K562 (cell line): ENCODE measurements around the gene DENND4C. TPM values are rescaled to one million over a fixed set of nuclear protein-coding genes. Genes with fewer than 3 reads are reported as not detected.

Experiments
- ATAC-seq: fragments of 200-7000 bp; cut with Tn5 transposase; 3 replicates; pipeline ENCODE4 v1.9.1; 2020; ENCODE audit warnings: moderate library complexity
- BruUV-seq: library from RNA; stranded (reverse); fragments of 400-500 nt; replicated peaks from 2 replicates; lab custom pipeline; 2021; lab: Mats Ljungman, UMichigan
- CTCF ChIA-PET: fragments of 300-600 bp; formaldehyde crosslinking; extraction: SDS; loops from one replicate; lab custom pipeline; 2021; ENCODE audit warnings: low intra/inter-chr PET ratio; lab: Yijun Ruan, JAX
- POLR2A ChIA-PET: fragments of 300-600, 350-650 bp; sonication (Branson Sonifier 250); formaldehyde crosslinking; extraction: SDS; loops from one replicate; lab custom pipeline; 2021; ENCODE audit warnings: antibody characterized with exemption, inconsistent platforms; lab: Yijun Ruan, JAX
- DNase-seq, 4 experiments: peaks; one replicate each; pipeline versions ENCODE4 v3.0.0 to v3.0.0-alpha.2; 2011 to 2018; ENCODE audit warnings: low spot score in 3 of 4, mixed read lengths in 3 of 4; ENCODE audit errors: extremely low read depth in 1 of 4
- FAIRE-seq: peaks from 2 replicates; lab custom pipeline; 2011; peaks lifted over from hg19 to GRCh38; lab: Jason Lieb, UNC
- H2AFZ ChIP-seq: 2 replicates; pipeline ENCODE4 v1.6.0; 2011; ENCODE audit warnings: low read depth, low read length, control low read depth, inconsistent platforms
- H3K27ac ChIP-seq: fragments of 200-600 bp; 3 replicates; pipeline ENCODE4 v1.8.0; 2011; ENCODE audit warnings: low read depth, mild to moderate bottlenecking, control low read depth, inconsistent platforms, low read length, moderate library complexity, mixed read lengths; ENCODE audit errors: extremely low read depth
- H3K27me3 ChIP-seq, 2 experiments: fragments of 300-600 bp in 1 of 2; 2 replicates in 1 of 2; 3 replicates in 1 of 2; pipeline versions ENCODE4 v1.6.0 to v1.8.0; 2011; ENCODE audit warnings: inconsistent platforms in 2 of 2, low read length in 2 of 2, mild to moderate bottlenecking in 1 of 2, mixed read lengths in 1 of 2, moderate library complexity in 1 of 2; ENCODE audit not compliant: control insufficient read depth in 2 of 2, insufficient read depth in 2 of 2
- H3K36me3 ChIP-seq: fragments of 300-600 bp; 3 replicates; pipeline ENCODE4 v1.8.0; 2011; ENCODE audit warnings: mild to moderate bottlenecking, low read length, inconsistent platforms; ENCODE audit not compliant: control insufficient read depth, insufficient read depth
- H3K4me1 ChIP-seq, 2 experiments: fragments of 200-600 bp in 1 of 2; replicated peaks in 1 of 2; 2 replicates in 1 of 2; 3 replicates in 1 of 2; pipeline versions ENCODE4 v1.5.1 to v1.8.0; 2011; ENCODE audit warnings: inconsistent platforms in 2 of 2, low read length in 2 of 2, mild to moderate bottlenecking in 1 of 2, mixed read lengths in 1 of 2, moderate library complexity in 1 of 2; ENCODE audit not compliant: control insufficient read depth in 2 of 2, insufficient read depth in 2 of 2
- H3K4me2 ChIP-seq: 2 replicates; pipeline ENCODE4 v1.6.1; 2011; ENCODE audit warnings: low read length, control low read depth, inconsistent platforms, mixed read lengths; ENCODE audit not compliant: insufficient read depth
- H3K4me3 ChIP-seq: fragments of 200-600 bp; sonication (generic), shearing (Covaris generic); 2 replicates; pipeline ENCODE4 v1.5.1; 2016; ENCODE audit warnings: control low read depth, inconsistent platforms
- H3K79me2 ChIP-seq: fragments of 200-600 bp; 3 replicates; pipeline ENCODE4 v1.8.0; 2011; ENCODE audit warnings: low read length, inconsistent platforms; ENCODE audit not compliant: control insufficient read depth, insufficient read depth
- H3K9ac ChIP-seq, 2 experiments: 2 replicates each; pipeline versions ENCODE4 v1.6.0 to v1.6.1; 2011; ENCODE audit warnings: low read depth in 2 of 2, low read length in 2 of 2, control low read depth in 1 of 2, inconsistent platforms in 1 of 2, mild to moderate bottlenecking in 1 of 2, mixed read lengths in 1 of 2; ENCODE audit not compliant: insufficient read depth in 1 of 2
- H3K9me1 ChIP-seq: one replicate; pipeline ENCODE4 v1.6.0; 2011; ENCODE audit warnings: inconsistent platforms, mild to moderate bottlenecking, low read length, moderate library complexity; ENCODE audit not compliant: control insufficient read depth, insufficient read depth
- H3K9me3 ChIP-seq: replicated peaks from 2 replicates; pipeline ENCODE4 v1.5.1; 2011; ENCODE audit warnings: low read depth, low read length, inconsistent platforms; ENCODE audit not compliant: control insufficient read depth, insufficient read depth
- H4K20me1 ChIP-seq: replicated peaks from 2 replicates; pipeline ENCODE4 v1.6.1; 2011; ENCODE audit warnings: low read length, inconsistent platforms, mixed read lengths; ENCODE audit not compliant: control insufficient read depth, insufficient read depth
- ARHGAP35 ChIP-seq: fragments of 450-650 bp; IDR thresholded peaks from 2 replicates; pipeline ENCODE4 v1.6.1; 2018; ENCODE audit not compliant: partially characterized antibody
- C11orf30 ChIP-seq: fragments of 450-650 bp; IDR thresholded peaks from 2 replicates; pipeline ENCODE4 v1.6.1; 2016; ENCODE audit warnings: low read depth, mild to moderate bottlenecking
- CHD1 ChIP-seq: fragments of 200-600 bp; sonication (generic); IDR thresholded peaks from one replicate; pipeline ENCODE4 v1.6.1; 2012; ENCODE audit warnings: mild to moderate bottlenecking, moderate library complexity, low read length, inconsistent platforms
- CREBBP ChIP-seq: IDR thresholded peaks from one replicate; pipeline ENCODE4 v1.6.1; 2012; ENCODE audit warnings: low read depth, mild to moderate bottlenecking, control low read depth, inconsistent platforms, low read length
- ELF2 ChIP-seq: fragments of 250-450 bp; sonication (Bioruptor Pico); IDR thresholded peaks from 2 replicates; pipeline ENCODE4 v1.5.0; 2021; ENCODE audit warnings: mild to moderate bottlenecking
- KLF6 ChIP-seq: fragments of 250-450 bp; sonication (Bioruptor Pico); IDR thresholded peaks from 2 replicates; pipeline ENCODE4 v1.4.0; 2020; ENCODE audit warnings: mild to moderate bottlenecking, moderate library complexity, borderline replicate concordance
- MAFF ChIP-seq: IDR thresholded peaks from 2 replicates; pipeline ENCODE4 v1.6.1; 2012; ENCODE audit warnings: low read length, improper control_type of control experiment
- MAFG ChIP-seq: fragments of 450-650 bp; conservative IDR thresholded peaks from 2 replicates; pipeline ENCODE4 v1.6.1; 2016; ENCODE audit warnings: missing genetic modification characterization, missing compliant biosample characterization
- MAFK ChIP-seq: IDR thresholded peaks from 2 replicates; pipeline ENCODE4 v1.6.1; 2011; ENCODE audit warnings: low read length, improper control_type of control experiment
- NFE2 ChIP-seq: IDR thresholded peaks from 2 replicates; pipeline ENCODE4 v1.6.1; 2014; ENCODE audit warnings: antibody characterized with exemption, low read depth
- PML ChIP-seq: IDR thresholded peaks from 2 replicates; pipeline ENCODE4 v1.6.1; 2012; ENCODE audit warnings: low read length, inconsistent platforms
- POLR2AphosphoS2 ChIP-seq: IDR thresholded peaks from 2 replicates; pipeline ENCODE4 v1.6.1; 2012; ENCODE audit warnings: low read length, improper control_type of control experiment
- RBFOX2 ChIP-seq: fragments of 200-400 bp; formaldehyde crosslinking; IDR thresholded peaks from 2 replicates; pipeline ENCODE4 v1.6.1; 2017; ENCODE audit warnings: low read depth, mild to moderate bottlenecking, low read length, moderate library complexity
- XRCC5 ChIP-seq: fragments of 200-400 bp; formaldehyde crosslinking; IDR thresholded peaks from 2 replicates; pipeline ENCODE4 v1.6.1; 2017; ENCODE audit warnings: low read depth, mild to moderate bottlenecking, low read length
- ZNF316 ChIP-seq: fragments of 450-650 bp; IDR thresholded peaks from 2 replicates; pipeline ENCODE4 v1.6.1; 2016
- ZNF696 ChIP-seq: fragments of 250-450 bp; sonication (Bioruptor Pico); conservative IDR thresholded peaks from 2 replicates; pipeline ENCODE4 v1.4.0; 2020; ENCODE audit warnings: mild to moderate bottlenecking, moderate library complexity
- WGBS: fragments of 100-300 bp; shearing (Covaris generic); methylation state at CpG from one replicate; pipeline ENCODE4 v1.1.6; 2016; ENCODE audit warnings: low coverage, mixed read lengths; ENCODE audit not compliant: insufficient coverage; ENCODE audit errors: missing lambda C conversion rate; 5-methylcytosine and 5-hydroxymethylcytosine counted together
- in situ Hi-C: fragments of 300-500 bp; cut with MboI; formaldehyde crosslinking; loops from 4 replicates; pipeline ENCODE4 v1.15.0; 2018; ENCODE audit warnings: inconsistent platforms, mixed read lengths
- intact Hi-C: fragments of 100-400 bp; cut with micrococcal nuclease; formaldehyde crosslinking; loops from 2 replicates; pipeline ENCODE4 v1.14.2; 2022
- polyA plus RNA-seq, 8 experiments: library from polyadenylated mRNA; depleted of rRNA in 4 of 8; stranded (reverse) in 5 of 8; unstranded in 3 of 8; fragments of >200 nt; fragmentation: Nextera tagmentation in 2 of 8; fragmentation: Illumina TruSeq in 1 of 8; extraction: Ambion mirVana in 2 of 8; extraction: Trizol in 1 of 8; gene quantifications; 2 replicates each; pipeline versions ENCODE4 v1.2.1 to v1.2.3, GENCODE V29; 2011 to 2014; ENCODE audit warnings: inconsistent platforms in 1 of 8, missing spikeins in 1 of 8
- total RNA-seq, 7 experiments: library from RNA; depleted of rRNA in 6 of 7; stranded (reverse); fragments of >200 nt in 6 of 7; fragmentation: Illumina TruSeq in 2 of 7; extraction: Trizol in 2 of 7; gene quantifications; 2 replicates each; pipeline versions ENCODE4 v1.2.1 to v1.2.3, GENCODE V29; 2011 to 2021; ENCODE audit warnings: low replicate concordance in 1 of 7
- TF ChIP-seq, protein P1 (sequence below): sonication (generic); formaldehyde crosslinking; IDR thresholded peaks from 2 replicates; pipeline ENCODE4 v1.8.0; 2022; ENCODE audit warnings: mild to moderate bottlenecking, missing genetic modification reagents

DENND4C gene
- total and polyA plus RNA-seq, 9 of the 15 experiments (the other 6 are each of a cell fraction or from before 2014, with no cell fraction given) = 4.8 to 31.8 (median 13.9) TPM

DNA sequence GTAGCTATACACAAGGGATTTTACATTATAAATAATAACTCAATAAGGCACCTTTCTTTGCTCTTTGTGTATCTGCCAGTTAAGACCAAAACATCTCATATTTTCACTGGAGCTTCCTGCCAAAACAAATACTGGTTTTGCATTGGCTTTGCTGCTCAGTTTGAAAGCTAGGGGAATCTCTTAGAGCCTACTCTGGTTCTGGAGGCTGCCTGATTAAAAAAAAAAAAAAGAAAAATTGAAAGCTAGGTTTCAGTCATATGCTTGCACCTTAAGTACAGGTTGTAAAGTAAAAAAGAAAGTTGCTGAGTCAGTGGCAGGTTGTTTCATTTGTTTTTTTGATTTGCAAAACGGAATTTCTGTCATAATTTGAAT lies 2.3 kb downstream of the DENND4C start:
- Histone ChIP-seq H3K9me1 (no peaks in the 10 kb centered on the region), H3K4me1 (peaks cover 3 to 9% of the 10 kb centered on the region in 2 experiments; a peak in 3 of 5 replicates), H3K79me2 (peaks cover 65% of the 10 kb centered on the region), H4K20me1 (no peaks in the 10 kb centered on the region)
- DNase-seq = peak in 1 of 4 experiments; percentile 7
- CTCF ChIA-PET = no interaction called here
- in situ Hi-C loops (no loop called here), intact Hi-C loops (loop anchor here (5.0 kb wide), 2 partner anchors 71 to 144 kb away; no protein-coding TSS in a partner anchor)
- no peak for ATAC-seq
- WGBS = no CpG with 5 or more reads among the region's 1 CpG
- TF ChIP-seq, protein P1, sequence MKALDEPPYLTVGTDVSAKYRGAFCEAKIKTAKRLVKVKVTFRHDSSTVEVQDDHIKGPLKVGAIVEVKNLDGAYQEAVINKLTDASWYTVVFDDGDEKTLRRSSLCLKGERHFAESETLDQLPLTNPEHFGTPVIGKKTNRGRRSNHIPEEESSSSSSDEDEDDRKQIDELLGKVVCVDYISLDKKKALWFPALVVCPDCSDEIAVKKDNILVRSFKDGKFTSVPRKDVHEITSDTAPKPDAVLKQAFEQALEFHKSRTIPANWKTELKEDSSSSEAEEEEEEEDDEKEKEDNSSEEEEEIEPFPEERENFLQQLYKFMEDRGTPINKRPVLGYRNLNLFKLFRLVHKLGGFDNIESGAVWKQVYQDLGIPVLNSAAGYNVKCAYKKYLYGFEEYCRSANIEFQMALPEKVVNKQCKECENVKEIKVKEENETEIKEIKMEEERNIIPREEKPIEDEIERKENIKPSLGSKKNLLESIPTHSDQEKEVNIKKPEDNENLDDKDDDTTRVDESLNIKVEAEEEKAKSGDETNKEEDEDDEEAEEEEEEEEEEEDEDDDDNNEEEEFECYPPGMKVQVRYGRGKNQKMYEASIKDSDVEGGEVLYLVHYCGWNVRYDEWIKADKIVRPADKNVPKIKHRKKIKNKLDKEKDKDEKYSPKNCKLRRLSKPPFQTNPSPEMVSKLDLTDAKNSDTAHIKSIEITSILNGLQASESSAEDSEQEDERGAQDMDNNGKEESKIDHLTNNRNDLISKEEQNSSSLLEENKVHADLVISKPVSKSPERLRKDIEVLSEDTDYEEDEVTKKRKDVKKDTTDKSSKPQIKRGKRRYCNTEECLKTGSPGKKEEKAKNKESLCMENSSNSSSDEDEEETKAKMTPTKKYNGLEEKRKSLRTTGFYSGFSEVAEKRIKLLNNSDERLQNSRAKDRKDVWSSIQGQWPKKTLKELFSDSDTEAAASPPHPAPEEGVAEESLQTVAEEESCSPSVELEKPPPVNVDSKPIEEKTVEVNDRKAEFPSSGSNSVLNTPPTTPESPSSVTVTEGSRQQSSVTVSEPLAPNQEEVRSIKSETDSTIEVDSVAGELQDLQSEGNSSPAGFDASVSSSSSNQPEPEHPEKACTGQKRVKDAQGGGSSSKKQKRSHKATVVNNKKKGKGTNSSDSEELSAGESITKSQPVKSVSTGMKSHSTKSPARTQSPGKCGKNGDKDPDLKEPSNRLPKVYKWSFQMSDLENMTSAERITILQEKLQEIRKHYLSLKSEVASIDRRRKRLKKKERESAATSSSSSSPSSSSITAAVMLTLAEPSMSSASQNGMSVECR = no peak
- peak; percentile 54; the same call in 1 of the 2 replicates for TF ChIP-seq MAFG
- peak; percentile 71 for TF ChIP-seq NFE2
- no peak for TF ChIP-seq ELF2
- TF ChIP-seq CHD1 = no peak
- 0 out of 2 replicates have a peak, but pooled peaks have one; percentile 13 for TF ChIP-seq RBFOX2
- TF ChIP-seq ZNF696 (CRISPR knock-in tag) = no peak
- peak; percentile 79 for TF ChIP-seq C11orf30
- no peak for TF ChIP-seq KLF6 (CRISPR knock-in tag)
- TF ChIP-seq XRCC5 = no peak
- TF ChIP-seq ZNF316 = peak; percentile 92
- no peak for TF ChIP-seq CREBBP
- TF ChIP-seq PML = no peak
- TF ChIP-seq MAFK = peak; percentile 32; the same call in 1 of the 2 replicates
- TF ChIP-seq POLR2AphosphoS2 = no peak
- peak; percentile 45; the same call in 1 of the 2 replicates for TF ChIP-seq MAFF
- no peak for TF ChIP-seq ARHGAP35
- TF ChIP-seq, all 486 proteins: peak for 7
- H2AFZ ChIP-seq = no peak overlapping the region
- no peaks in the 10 kb centered on the region for H3K27me3 ChIP-seq
- BruUV-seq = no TSS peak
- no peaks in the 10 kb centered on the region for H3K36me3 ChIP-seq
- H3K4me3 ChIP-seq = peak overlapping the region; percentile 92
- peak overlapping the region; percentile 75 for H3K4me2 ChIP-seq
- peak; percentile 6 for FAIRE-seq
- peak overlapping the region in 1 of 2 experiments; percentile 67; a peak in 2 of 4 replicates for H3K9ac ChIP-seq
- H3K27ac ChIP-seq = peak overlapping the region; percentile 95; the same call in 2 of the 3 replicates
- POLR2A ChIA-PET = interaction anchor here (0.5 to 3.4 kb wide), 4 partner anchors 9 to 123 kb away, joined by 3 to 22 read pairs (median 4); no protein-coding TSS in a partner anchor
- no peaks in the 10 kb centered on the region for H3K9me3 ChIP-seq
